ENCODE results near the gene ALDH1A1.

DNA sequence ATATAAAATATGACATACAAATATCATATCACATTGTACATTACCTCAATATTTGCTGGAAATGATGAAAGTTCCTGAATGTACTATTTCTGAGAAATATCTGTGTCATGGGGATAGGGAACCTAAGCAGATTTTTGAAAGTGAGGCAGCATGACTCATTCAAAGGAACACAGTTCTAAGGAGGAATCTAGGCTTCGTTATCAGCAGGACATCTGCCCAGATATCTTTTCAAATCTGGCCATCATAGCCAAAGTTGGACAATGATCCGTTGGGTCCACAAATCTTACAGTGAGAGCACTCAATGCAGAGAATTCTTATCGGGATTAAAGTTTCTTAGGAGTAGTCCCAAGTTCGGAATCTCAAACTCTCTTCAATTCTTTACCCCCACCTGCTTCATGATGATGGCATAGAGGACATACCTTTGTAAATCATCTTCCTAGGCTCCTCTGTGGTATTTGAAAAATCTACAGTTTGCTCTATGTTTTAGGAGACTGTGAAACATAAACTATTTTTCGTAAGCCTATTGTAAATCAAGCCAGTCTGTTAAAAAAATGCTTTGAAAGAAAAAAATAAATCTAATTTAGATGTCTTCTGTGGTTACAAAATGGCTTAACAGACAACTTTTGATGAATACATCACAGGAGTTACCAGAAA, 29.4 kb upstream of the ALDH1A1 start:
- TF ChIP-seq, protein P1, sequence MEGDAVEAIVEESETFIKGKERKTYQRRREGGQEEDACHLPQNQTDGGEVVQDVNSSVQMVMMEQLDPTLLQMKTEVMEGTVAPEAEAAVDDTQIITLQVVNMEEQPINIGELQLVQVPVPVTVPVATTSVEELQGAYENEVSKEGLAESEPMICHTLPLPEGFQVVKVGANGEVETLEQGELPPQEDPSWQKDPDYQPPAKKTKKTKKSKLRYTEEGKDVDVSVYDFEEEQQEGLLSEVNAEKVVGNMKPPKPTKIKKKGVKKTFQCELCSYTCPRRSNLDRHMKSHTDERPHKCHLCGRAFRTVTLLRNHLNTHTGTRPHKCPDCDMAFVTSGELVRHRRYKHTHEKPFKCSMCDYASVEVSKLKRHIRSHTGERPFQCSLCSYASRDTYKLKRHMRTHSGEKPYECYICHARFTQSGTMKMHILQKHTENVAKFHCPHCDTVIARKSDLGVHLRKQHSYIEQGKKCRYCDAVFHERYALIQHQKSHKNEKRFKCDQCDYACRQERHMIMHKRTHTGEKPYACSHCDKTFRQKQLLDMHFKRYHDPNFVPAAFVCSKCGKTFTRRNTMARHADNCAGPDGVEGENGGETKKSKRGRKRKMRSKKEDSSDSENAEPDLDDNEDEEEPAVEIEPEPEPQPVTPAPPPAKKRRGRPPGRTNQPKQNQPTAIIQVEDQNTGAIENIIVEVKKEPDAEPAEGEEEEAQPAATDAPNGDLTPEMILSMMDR (optimal IDR thresholded peaks at IDR 0.05 in 1 of 3, IDR thresholded peaks at IDR 0.05 in 1 of 3, conservative IDR thresholded peaks at IDR 0.05 in 1 of 3; ENCODE audit: extremely low read depth in 1 of 3, insufficient read depth in 2 of 3, low read length in 3 of 3): no peak
- TF ChIP-seq EZH2 (IDR thresholded peaks at IDR 0.05; ENCODE audit: low read length): no peak
